ENCODE data around the gene ADAMTS20.
"Not testable (repeated sequence)": the region's sequence is repeated elsewhere in the genome, so short reads cannot be mapped to it uniquely, and the experiment has no call there.

Gene ADAMTS20, protein sequence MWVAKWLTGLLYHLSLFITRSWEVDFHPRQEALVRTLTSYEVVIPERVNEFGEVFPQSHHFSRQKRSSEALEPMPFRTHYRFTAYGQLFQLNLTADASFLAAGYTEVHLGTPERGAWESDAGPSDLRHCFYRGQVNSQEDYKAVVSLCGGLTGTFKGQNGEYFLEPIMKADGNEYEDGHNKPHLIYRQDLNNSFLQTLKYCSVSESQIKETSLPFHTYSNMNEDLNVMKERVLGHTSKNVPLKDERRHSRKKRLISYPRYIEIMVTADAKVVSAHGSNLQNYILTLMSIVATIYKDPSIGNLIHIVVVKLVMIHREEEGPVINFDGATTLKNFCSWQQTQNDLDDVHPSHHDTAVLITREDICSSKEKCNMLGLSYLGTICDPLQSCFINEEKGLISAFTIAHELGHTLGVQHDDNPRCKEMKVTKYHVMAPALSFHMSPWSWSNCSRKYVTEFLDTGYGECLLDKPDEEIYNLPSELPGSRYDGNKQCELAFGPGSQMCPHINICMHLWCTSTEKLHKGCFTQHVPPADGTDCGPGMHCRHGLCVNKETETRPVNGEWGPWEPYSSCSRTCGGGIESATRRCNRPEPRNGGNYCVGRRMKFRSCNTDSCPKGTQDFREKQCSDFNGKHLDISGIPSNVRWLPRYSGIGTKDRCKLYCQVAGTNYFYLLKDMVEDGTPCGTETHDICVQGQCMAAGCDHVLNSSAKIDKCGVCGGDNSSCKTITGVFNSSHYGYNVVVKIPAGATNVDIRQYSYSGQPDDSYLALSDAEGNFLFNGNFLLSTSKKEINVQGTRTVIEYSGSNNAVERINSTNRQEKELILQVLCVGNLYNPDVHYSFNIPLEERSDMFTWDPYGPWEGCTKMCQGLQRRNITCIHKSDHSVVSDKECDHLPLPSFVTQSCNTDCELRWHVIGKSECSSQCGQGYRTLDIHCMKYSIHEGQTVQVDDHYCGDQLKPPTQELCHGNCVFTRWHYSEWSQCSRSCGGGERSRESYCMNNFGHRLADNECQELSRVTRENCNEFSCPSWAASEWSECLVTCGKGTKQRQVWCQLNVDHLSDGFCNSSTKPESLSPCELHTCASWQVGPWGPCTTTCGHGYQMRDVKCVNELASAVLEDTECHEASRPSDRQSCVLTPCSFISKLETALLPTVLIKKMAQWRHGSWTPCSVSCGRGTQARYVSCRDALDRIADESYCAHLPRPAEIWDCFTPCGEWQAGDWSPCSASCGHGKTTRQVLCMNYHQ (N-terminal part only)

DNA sequence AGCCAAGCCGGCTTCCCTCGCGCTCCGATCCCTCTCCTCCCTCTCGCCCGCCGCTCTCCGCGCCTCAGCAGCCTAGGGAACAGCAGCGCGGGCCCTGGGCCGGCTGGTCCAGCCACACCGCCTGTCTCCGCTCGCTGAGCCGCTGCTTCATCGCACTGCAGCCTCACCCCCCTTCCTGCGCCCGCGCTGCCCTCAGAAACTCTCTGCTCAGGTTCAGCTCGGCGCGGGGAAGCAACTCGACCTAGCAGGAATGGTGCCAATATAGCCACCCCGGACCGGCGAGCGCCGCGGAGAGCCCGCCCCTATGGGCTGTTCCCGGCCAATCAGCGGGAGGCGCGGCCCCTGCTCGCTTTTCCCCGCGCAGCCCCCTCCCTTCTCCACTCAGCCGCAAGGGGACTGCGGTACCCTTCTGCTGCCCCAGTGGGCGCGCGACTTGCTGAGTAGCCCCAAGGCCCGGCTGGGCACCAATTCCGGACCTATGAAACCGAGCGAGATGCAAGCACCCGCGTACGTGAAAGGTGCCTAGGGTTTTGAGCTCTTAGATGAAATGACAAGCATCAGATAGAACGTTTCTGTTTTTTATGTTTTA, at the start of gene ADAMTS20:
TSS of gene ADAMTS20 (minus strand) at position 233 of the 589 bp plus-strand sequence. CDS start 282 bp downstream, outside the sequence.
- no peak for DNase-seq

DNA sequence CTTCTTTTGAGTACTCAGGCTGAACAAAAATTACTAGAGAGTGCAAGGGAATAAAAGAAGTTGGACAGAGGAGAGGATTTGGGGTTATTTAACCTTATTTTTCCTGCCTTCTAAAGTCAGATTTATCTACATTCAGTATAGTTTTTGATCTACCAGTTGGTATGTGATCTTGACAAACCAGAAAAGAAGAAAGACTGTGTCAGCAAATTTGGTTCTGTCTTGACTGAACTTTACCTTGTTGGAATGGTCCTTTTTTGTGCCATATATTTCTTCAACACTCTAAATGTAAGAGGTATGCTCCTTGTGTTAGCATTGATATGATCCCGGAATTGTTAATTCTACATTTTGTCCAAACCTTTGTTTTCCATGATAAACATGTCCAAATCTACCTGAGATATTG, 47.7 kb upstream of the ADAMTS20 start:
- no peak for DNase-seq

DNA sequence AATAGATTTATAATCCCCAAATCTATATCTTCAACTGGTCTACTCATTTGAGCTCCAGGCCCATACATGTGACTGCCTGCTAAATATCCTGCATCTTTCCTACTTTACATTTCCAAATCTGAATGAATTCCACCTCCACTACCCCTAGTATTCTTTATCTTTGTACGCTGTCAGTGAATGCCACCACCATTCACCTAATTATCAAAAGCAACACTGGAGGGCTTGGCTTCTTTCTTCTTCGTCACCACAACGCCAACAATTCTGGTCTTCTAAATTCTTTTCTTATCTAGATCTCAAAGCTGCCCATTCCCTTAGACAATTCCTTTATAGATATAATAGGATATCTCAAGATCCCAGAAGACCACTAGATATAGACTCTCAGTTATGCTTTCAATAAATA, 47.1 kb upstream of the ADAMTS20 start:
- no peak for DNase-seq

DNA sequence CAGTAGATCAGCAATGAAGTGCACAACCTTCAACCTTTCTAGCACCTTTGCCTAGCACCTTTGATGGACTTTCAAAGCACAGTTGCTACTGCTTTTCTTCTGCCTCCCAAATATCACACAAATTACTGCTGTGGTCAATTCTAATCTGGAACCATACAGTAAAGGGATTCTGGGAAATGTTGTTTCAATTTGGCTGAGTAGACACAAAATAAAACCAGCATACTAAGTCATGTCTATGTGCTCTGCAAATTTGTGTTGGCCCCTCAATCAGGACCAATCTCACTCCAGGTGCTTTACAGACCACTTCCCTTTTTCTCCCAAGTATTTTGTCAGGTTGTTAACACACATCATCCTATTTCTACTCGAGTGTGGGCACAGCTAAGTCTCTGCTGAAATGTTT, 38.3 kb upstream of the ADAMTS20 start:
- no peak for DNase-seq

DNA sequence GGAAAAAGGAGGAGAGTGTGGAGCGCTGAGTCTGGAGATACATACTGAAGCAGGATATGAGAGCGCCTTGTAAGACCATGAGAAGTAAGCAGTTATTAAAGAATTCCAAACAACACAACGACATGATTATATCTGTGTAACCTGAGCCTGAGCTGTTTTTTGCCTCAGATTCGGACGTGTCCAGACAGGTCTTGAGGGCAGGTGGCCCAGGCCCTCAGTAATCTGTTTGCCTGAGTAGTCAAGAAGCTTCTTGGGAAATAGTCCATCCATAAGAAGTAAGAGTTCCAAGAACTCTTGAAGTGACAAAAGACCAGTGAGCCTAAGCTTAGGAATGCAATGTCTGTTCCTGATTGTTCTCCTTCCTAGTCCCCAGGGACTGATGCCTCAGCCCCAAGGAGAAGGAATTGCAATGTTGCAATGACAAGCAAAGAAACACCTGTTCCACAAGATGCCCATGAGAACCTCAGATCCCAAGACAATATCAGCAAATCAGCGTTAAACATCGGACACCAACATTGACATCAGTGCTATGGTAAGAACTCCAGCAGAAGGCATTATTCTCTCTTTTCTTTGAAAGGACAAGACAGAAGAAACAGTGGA, 34.7 kb upstream of the ADAMTS20 start:
- no peak for DNase-seq

DNA sequence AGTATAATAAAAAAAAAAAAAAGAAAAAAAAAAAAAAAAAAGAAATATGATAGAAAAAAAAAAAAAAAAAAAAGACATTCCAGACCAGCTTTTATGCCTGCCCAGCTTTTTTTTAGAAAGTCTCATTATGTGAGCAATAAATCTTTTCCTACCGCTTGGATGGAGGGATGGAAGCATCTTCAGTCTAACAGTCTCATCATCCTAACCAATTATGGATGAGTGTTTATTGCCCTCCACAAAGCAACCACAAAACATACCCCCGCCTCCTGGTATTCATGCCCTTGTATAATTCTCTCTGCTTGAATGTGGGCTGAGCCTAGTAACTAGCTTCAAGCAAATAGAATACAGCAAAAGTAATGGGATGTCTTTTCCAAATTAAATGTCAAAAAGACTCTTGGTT, 33.7 kb upstream of the ADAMTS20 start:
- DNase-seq: no peak

DNA sequence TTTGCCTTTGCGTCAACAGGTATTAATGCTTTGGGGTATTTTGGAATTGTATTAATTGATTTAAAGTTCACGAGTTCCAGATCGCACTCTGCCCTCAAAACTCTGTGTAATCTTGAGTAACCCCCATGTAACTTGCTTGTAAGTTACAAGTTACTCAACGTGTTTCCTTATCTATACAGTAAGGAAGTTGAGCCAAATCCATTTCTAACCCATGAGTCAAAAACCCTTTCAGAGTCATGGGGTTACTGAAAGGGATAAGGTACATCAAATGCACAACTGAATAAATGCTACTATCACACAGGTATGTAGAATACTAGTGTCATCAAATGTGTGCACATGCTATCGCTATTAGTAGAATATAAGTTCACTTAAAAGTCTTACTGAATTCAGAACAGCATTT, 28.6 kb upstream of the ADAMTS20 start:
- DNase-seq: no peak

DNA sequence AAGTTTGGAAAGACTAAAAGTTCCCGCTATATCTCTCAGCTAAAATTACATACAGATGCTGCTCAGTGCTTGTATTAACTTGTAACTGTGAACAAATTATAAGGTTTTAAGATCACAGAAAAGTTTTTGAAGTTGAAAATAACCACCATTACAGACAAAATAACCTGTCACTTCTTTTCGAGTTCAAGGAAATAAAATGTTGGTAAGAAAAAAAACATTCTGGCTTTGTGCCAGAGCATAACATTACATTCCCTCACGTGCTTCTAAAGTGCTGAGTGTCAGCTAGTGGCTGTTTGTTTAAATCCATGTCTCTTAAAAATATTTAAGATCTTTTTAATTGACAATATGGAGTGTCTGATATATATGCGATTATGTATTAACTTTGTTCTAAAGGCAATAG, 27.2 kb upstream of the ADAMTS20 start:
- DNase-seq: no peak

DNA sequence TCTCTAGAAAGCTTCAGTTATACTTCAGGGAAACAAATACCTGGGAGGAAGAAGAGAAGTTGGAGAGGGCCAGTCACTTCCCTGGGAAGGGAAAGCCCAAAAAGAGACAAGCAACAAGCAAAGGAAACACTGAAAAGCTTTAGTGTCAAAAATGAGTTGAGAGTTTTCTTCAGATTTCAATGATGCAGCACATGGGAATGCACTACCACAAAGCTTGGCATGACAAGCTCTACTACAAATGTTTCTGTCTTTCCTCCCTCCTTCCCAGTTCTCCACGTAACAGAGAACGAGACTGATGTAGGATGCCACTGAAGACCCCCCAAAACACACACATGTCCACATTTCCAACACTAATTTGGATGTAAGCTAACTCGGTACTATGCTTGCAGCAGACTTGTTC, 26.8 kb upstream of the ADAMTS20 start:
- no peak for DNase-seq

DNA sequence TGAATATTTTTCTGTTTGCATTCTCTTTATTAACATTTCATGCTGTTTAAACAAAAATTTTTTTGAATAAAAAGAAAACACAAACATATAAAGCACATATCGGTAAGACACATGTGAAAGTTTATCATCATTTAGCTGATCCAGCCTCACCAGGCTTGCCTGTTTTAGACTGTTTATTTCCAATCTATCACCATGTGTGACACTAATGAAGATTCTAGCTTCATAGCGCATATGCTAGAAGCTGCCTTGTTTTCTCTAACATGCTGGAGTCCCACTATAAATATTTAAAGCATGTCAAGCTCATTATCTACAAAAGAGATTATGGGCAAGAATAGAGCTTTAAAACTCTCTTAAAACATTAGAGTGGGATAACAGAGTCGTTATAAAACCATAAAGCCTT, 25.4 kb upstream of the ADAMTS20 start:
- no peak for DNase-seq

DNA sequence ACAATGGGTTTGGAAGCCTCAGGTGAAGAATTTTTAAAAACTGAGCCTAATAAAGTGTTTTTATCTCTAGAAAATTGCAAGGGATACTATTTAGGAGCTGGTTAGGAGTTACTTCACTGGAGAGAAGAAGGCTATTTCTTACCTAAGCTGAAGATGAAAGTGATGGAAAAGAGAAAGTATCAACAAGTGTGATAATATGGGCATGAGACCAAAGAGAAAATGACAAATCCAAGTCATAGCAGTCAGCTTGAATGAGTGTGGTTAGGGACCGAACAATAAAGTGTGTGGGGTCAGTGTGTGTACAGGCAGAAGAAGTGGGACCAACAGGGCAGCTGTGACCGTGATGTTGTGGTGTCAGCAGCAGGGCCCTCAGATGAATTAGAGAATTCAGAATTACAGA, 24.2 kb upstream of the ADAMTS20 start:
- no peak for DNase-seq

DNA sequence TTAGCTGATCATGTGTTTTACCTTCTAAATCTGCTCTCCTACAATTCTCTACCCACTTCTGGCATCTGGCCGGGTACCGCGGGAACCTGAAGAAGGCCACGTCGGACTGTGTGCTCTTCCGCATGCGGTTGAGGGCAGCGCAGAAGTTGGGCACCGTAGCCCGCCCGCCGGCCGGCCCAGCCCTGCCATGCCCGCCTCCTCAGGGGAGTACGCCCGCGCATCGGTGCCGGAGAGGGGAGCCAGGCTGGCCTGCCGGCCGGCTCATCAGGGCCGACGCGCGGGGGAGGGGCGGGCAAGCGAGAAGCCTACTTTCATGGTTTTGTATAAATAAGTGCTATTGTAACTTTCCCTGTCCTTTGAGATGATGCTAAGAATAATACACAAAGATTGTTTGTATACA, 19.9 kb upstream of the ADAMTS20 start:
- DNase-seq: no peak

DNA sequence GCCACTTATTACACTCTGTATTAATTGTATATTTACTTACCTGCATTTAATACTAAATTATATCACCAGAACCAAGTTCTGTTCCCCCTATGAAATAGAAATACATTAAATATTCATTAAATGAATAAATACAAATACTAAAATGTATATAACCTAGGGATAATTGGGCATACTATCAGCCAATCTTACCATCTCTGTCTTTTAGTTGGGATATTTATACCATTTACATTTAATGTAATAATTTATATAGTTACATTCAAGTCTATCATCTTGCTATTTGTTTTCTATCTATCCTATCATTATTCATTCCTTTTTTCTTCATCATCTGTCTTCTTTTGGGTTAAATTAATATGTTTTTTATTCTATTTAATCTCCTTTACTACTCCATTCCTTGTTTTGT, 4.1 kb upstream of the ADAMTS20 start:
- no peak for DNase-seq

DNA sequence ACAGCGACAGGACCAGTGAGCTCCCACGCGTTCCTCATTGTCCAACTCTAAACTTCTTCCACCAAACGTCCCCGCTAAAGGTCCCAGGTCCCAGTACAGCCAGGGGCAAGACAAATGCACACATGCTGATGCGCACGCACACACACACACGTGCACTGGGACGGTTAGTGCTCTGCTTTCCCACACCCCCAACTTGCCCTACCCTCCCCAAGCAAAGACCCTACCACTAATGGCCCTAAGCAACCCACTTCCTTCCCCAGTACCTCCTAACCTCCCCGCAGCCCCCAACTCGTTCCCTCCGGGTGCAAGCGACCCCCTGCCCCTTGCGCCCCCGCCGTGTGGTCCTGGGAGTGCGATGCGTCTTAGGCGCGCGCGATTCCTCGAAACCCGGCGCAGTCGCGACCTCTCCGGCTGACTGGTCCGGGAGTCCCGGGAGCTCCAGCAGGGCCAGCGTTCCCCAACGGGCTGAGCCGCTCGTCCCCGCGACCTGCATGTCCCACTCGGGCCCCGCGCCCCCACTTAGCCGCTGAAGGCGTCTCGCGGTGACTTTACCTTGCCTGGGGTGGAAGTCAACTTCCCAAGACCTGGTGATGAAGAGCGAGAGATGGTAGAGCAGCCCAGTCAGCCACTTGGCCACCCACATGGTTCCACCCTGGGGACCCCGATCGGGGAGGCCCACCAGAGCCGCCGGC, 578 bp downstream of the ADAMTS20 start:
- no peak for DNase-seq

DNA sequence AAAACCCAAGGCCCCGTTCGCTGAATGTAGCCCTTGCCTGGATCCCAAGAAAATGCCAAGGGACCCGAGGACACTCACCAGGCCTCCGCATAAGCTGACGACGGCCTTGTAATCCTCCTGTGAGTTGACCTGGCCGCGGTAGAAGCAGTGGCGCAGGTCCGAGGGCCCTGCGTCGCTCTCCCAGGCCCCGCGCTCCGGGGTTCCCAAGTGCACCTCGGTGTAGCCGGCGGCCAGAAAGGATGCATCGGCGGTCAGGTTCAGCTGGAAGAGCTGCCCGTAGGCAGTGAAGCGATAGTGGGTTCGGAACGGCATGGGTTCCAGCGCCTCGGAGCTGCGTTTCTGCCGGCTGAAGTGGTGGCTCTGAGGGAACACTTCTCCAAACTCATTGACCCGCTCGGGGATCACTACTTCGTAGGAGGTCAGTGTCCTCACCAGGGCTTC, 1.2 kb downstream of the ADAMTS20 start:
- DNase-seq: no peak

DNA sequence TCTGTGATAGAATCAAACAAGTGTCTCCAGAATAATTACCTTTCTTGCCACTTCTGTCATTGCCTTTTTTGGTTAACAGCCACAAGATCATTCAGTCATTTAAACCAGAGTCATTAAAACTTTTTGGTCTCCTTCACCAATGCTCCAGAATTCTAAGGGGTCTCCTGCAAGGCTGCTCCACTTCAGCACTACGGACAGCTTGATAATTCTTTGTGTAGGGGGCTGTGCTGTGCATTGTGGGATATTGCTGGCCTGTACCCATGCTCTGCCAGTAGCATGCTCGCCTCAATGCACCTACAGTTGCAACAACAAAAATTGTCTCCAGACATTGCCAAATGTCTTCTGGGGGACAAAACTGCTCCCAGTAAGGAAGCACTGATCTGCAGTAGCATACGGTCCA, 7.3 kb downstream of the ADAMTS20 start:
- no peak for DNase-seq

DNA sequence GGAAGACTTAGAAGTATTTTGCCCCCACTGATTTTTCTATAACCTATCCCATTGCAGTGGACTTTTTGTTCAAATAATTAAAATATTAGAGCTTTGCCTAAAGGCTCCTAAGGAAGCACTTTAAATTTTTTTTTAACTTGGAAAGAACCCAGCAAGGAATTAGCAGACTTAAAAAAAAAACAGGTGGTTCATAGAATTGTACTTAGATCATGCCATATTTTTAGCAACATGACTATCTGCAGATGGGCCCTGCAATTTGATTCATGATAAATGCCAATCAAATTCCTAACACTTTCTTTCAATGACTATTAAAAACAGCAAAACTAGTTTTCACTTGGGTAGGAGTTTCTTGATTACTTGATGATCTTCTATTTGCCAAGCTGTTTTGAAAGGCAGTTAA, 11.5 kb downstream of the ADAMTS20 start:
- DNase-seq: no peak

DNA sequence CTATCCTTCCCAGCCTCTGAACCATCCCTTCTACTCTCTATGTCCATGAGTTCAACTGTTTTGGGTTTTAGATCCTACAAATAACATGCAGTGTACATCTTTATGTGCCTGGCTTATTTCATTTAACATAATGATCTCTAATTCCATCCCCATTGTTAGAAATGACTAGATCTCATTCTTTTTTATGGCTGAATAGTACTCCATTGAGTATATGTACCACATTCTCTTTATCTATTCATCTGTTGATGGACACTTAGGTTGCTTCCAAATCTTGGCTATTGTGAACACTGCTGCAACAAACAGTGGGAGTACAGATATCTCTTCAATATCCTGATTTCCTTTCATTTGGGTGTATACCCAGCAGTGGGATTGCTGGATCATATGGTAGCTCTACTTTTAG, 14.3 kb downstream of the ADAMTS20 start:
- not testable (repeated sequence) for DNase-seq

DNA sequence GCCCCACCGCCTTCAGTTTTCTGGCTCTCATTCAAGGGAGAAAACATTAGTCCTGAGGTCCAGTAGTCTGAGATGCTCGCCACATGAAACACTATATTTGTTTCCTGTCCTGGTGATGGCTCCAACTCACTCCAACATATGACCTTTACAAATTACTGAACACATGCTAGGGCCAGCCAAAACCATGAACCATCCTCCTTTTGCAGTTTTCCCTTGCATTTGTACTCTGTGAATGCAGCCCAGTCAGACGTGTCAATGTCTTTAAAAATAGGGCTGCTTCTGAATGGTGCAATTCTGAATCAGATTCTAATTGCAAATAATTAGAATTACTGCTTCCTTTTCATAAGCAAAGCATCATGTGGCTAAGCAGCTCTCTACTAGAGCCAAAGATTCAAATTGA, 36.0 kb downstream of the ADAMTS20 start:
- DNase-seq: no peak

DNA sequence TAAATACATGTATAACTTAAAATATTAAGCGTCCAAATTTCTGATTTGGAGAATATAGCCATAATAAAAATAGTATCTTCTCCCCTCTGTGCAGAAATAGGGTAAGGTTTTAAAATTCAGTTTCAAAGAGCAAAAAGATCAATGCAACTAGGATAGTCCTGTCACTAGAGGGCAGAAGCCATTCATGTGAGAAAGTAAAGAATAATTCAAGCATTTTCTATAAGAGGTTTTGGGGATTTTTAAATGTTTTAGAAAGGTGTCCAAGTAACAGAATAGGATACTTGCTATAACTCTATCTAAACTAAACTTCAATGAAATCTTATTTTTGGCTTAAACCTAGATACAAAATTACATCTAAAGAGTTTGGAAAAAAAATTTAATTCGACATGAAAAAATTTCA, 50.3 kb downstream of the ADAMTS20 start:
- no peak for DNase-seq

DNA sequence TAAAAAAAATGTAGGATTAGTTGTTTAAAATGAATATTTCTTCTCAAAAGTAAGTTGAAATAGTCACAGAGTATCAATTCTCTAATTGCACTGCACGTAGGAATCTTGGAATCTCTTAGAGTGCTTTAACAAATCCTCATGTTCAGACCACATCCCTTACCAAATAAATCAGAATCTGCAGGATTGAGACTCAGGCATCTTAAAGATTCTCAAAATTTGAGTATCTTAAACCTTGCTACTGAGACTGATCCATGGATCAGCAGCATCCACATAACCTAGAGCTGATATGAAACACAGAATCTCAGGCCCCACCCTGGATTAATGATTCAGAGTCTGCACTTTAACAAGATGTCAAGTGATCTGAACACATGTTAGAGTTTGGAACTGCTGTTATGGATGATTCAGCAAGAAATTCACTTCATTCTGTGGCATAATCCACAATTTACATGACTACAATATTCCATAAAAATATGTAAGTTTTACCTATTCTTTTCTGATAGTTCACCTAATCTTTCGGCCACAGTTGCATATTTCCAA, 58.7 kb downstream of the ADAMTS20 start:
- no peak for DNase-seq

Measured in stimulated activated CD4-positive, alpha-beta T cell treated with anti-CD3 and anti-CD28 coated beads, Interleukin-4, amount 100 ng/mL, for 24 hours (primary cell).